ENCODE data around the gene SRGAP1. TPM values are rescaled to one million over a fixed set of nuclear protein-coding genes. Genes with fewer than 3 reads are reported as not detected.
"Not testable (repeated sequence)": the region's sequence is repeated elsewhere in the genome, so short reads cannot be mapped to it uniquely, and the experiment has no call there.

Gene SRGAP1
- polyA plus RNA-seq, 1 experiment, result 24.9 TPM

DNA sequence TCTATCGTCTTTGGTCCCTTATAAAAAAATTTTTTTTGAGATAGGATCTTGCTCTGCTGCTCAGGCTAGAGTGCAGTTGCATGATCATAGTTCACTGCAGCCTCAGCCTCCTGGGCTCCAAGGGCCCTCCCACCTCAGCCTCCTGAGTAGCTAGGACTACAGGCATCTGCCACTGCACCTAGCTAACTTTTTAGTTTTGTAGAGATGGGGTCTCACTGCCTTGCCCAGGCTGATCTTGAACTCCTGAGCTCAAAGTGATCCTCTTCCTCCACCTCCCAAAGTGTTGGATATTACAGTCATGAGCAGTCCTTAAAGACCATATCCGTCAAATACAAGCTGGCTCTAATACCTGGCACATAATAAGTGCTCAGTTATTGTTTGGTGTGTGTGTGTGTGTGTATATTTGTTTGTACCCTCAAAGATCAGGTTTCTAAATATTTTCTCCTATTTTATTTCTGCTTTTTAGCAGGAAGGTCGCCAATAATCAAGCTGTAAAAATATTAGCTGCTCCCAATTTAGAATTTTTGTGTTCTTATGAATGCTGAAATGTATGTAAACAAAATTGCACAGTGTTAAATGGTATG lies 30.5 kb downstream of the SRGAP1 start:
- POLR2A ChIA-PET, result interaction anchor here (1.2 kb wide), 1 partner anchor 14 kb away, joined by 3 read pairs; no protein-coding TSS in a partner anchor
- CTCF ChIA-PET, result interaction anchor here (0.7 to 1.5 kb wide), 2 partner anchors 49 to 382 kb away, joined by 3 to 4 read pairs; no protein-coding TSS in a partner anchor
- Histone ChIP-seq H3K27ac (ENCODE audit: low read depth, low read length) (no peak overlapping the region), H3K4me3 (ENCODE audit: low read depth, low read length) (no peak overlapping the region), H3K9me3 (ENCODE audit: control insufficient read depth, insufficient read depth, low read length) (no peaks in the 10 kb centered on the region), H3K27me3 (ENCODE audit: control insufficient read depth, insufficient read depth, low read length) (no peaks in the 10 kb centered on the region)
- TF ChIP-seq, protein P1, sequence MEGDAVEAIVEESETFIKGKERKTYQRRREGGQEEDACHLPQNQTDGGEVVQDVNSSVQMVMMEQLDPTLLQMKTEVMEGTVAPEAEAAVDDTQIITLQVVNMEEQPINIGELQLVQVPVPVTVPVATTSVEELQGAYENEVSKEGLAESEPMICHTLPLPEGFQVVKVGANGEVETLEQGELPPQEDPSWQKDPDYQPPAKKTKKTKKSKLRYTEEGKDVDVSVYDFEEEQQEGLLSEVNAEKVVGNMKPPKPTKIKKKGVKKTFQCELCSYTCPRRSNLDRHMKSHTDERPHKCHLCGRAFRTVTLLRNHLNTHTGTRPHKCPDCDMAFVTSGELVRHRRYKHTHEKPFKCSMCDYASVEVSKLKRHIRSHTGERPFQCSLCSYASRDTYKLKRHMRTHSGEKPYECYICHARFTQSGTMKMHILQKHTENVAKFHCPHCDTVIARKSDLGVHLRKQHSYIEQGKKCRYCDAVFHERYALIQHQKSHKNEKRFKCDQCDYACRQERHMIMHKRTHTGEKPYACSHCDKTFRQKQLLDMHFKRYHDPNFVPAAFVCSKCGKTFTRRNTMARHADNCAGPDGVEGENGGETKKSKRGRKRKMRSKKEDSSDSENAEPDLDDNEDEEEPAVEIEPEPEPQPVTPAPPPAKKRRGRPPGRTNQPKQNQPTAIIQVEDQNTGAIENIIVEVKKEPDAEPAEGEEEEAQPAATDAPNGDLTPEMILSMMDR (IDR thresholded peaks at IDR 0.05; ENCODE audit: low read depth, low read length), result no peak
- DNase-seq (ENCODE audit: low read depth, low spot score), result no peak

DNA sequence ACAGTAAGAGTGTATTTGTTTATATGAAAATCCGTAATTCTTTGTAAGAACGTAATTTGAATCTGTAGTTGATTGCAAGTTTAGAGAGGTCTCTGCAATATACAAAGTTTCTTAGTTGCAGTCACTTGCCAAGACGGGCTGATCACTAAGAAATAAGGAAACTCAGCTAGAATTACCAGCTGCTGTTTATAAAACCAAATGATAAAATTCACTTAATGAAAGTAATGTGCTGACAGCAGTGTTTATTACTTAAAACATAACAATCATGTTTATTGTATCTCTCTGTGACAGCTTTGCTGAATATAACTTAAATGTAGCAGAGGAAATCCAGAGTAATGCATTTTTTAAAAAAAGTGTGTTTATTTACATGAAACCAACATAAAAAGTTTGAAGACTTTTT lies 31.2 kb downstream of the SRGAP1 start:
- no peak for DNase-seq (ENCODE audit: low read depth, low spot score)
- no peak overlapping the region for H3K27ac ChIP-seq (ENCODE audit: low read depth, low read length)
- no peak overlapping the region for H3K4me3 ChIP-seq (ENCODE audit: low read depth, low read length)
- ChIA-PET POLR2A (interaction anchor here (1.2 kb wide), 1 partner anchor 13 kb away, joined by 3 read pairs; no protein-coding TSS in a partner anchor), CTCF (interaction anchor here (1.5 kb wide), 1 partner anchor 49 kb away, joined by 4 read pairs; no protein-coding TSS in a partner anchor)
- no peaks in the 10 kb centered on the region for H3K27me3 ChIP-seq (ENCODE audit: control insufficient read depth, insufficient read depth, low read length)
- TF ChIP-seq, protein P1 (IDR thresholded peaks at IDR 0.05; ENCODE audit: low read depth, low read length), result no peak
- no peaks in the 10 kb centered on the region for H3K9me3 ChIP-seq (ENCODE audit: control insufficient read depth, insufficient read depth, low read length)

DNA sequence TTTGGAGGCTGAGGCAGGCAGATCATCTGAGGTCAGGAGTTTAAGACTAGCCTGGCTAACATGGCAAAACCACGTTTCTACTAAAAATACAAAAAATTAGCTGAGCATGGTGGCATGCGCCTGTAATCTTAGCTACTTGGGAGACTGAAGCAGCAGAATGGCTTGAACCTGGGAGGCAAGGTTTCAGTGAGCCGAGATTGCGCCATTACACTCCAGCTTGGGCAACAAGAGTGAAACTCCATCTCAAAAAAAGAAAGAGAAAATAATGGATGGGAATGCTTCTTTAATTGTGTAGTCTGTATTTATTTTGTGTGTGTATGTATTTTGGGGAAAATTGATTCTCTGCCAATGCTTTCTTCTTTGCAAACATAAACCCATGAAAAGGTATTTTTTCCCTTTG lies 32.5 kb downstream of the SRGAP1 start:
- DNase-seq (ENCODE audit: low read depth, low spot score), result no peak
- Histone ChIP-seq H3K27me3 (ENCODE audit: control insufficient read depth, insufficient read depth, low read length) (no peaks in the 10 kb centered on the region), H3K9me3 (ENCODE audit: control insufficient read depth, insufficient read depth, low read length) (no peaks in the 10 kb centered on the region), H3K4me3 (ENCODE audit: low read depth, low read length) (no peak overlapping the region), H3K27ac (ENCODE audit: low read depth, low read length) (no peak overlapping the region)
- CTCF ChIA-PET, result interaction anchor here (0.6 kb wide), 1 partner anchor 1241 kb away, joined by 3 read pairs; no protein-coding TSS in a partner anchor
- TF ChIP-seq, protein P1 (IDR thresholded peaks at IDR 0.05; ENCODE audit: low read depth, low read length), result no peak
- POLR2A ChIA-PET, result no interaction called here

DNA sequence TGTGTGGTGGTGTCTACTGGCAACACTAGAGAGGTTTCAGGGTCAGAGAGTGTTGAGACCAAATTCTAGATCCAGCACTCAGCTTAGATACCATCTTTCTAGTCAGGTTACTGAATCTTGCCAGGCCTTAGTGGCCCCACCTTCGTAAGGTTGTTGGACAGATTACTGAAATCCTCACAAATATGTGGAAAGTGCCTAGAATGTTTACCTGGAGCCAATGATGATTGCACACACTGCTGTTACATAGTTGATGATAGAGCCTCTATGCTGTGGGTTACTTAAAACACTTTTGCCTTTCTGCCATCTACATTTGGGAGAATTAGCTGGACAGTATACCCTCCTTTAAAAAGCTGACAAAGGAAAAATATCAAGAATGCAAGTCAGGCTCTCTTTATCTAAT lies 33.2 kb downstream of the SRGAP1 start:
- H3K4me3 ChIP-seq (ENCODE audit: low read depth, low read length), result no peak overlapping the region
- H3K27me3 ChIP-seq (ENCODE audit: control insufficient read depth, insufficient read depth, low read length), result no peaks in the 10 kb centered on the region
- DNase-seq (ENCODE audit: low read depth, low spot score), result no peak
- ChIA-PET CTCF (no interaction called here), POLR2A (no interaction called here)
- no peak overlapping the region for H3K27ac ChIP-seq (ENCODE audit: low read depth, low read length)
- no peaks in the 10 kb centered on the region for H3K9me3 ChIP-seq (ENCODE audit: control insufficient read depth, insufficient read depth, low read length)
- TF ChIP-seq, protein P1 (IDR thresholded peaks at IDR 0.05; ENCODE audit: low read depth, low read length), result no peak

DNA sequence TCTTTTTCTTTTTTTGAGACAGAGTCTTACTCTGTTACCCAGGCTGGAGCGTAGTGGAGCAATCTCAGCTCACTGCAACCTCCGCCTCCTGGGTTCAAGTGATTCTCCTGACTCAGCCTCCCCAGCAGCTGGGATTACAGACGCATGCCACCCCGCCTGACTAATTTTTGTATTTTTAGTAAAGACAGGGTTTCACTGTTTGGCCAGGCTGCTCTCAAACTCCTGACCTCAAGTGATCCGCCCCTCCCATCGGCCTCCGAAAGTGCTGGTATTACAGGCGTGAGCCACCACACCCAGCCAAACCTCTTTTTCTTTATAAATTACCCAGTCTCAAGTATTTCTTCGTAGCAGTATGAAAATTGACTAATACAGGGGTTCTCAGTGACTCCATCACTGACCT lies 35.7 kb downstream of the SRGAP1 start:
- POLR2A ChIA-PET; H3K4me3 ChIP-seq (ENCODE audit: low read depth, low read length); H3K9me3 ChIP-seq (ENCODE audit: control insufficient read depth, insufficient read depth, low read length); DNase-seq (ENCODE audit: low read depth, low spot score); CTCF ChIA-PET; H3K27ac ChIP-seq (ENCODE audit: low read depth, low read length); H3K27me3 ChIP-seq (ENCODE audit: control insufficient read depth, insufficient read depth, low read length): not testable (repeated sequence)

Measured in AG04450 (cell line).